HCT116 (cell line): ENCODE data around the gene POLR2I.

Source experiments
- ELF1 ChIP-seq: IDR thresholded peaks from 2 replicates; pipeline ENCODE4 v1.6.1; 2012; ENCODE audit warnings: low read depth, borderline replicate concordance
- EZH2 ChIP-seq: fragments of 200-600 bp; sonication (generic); IDR thresholded peaks from 2 replicates; pipeline ENCODE4 v1.6.1; 2017; ENCODE audit warnings: antibody characterized with exemption, mixed run types
- EZH2phosphoT487 ChIP-seq: fragments of 200-600 bp; IDR thresholded peaks from 2 replicates; pipeline ENCODE4 v1.6.1; 2018; ENCODE audit warnings: antibody characterized with exemption, borderline replicate concordance
- JUND ChIP-seq: IDR thresholded peaks from 2 replicates; pipeline ENCODE4 v1.6.1; 2012
- MAX ChIP-seq: IDR thresholded peaks from 2 replicates; pipeline ENCODE4 v1.6.1; 2012
- POLR2A ChIP-seq: IDR thresholded peaks from 2 replicates; pipeline ENCODE4 v1.7.0; 2011; ENCODE audit warnings: borderline replicate concordance; ENCODE audit not compliant: insufficient read depth, insufficient read length; ENCODE audit errors: extremely low read depth
- POLR2AphosphoS5 ChIP-seq: IDR thresholded peaks from 2 replicates; pipeline ENCODE4 v1.6.1; 2011; ENCODE audit warnings: mild to moderate bottlenecking, low read depth, low read length, moderate library complexity
- REST ChIP-seq: IDR thresholded peaks from 2 replicates; pipeline ENCODE4 v1.6.1; 2012; ENCODE audit warnings: low read depth
- SIN3A ChIP-seq: IDR thresholded peaks from 2 replicates; pipeline ENCODE4 v1.6.1; 2012; ENCODE audit warnings: low read depth
- SP1 ChIP-seq: IDR thresholded peaks from 2 replicates; pipeline ENCODE4 v1.6.1; 2012; ENCODE audit warnings: low read depth
- TCF7L2 ChIP-seq: IDR thresholded peaks from 2 replicates; pipeline ENCODE4 v1.7.0; 2011; ENCODE audit warnings: borderline replicate concordance, inconsistent platforms; ENCODE audit not compliant: insufficient read depth, insufficient read length; ENCODE audit errors: extremely low read depth
- ZNF274 ChIP-seq: fragments of 200-500 bp; sonication (Bioruptor generic); IDR thresholded peaks from 2 replicates; pipeline ENCODE4 v1.6.1; 2014; ENCODE audit warnings: mild to moderate bottlenecking, low read depth, low read length, inconsistent platforms
- TF ChIP-seq, protein P1 (sequence below), 3 experiments: fragments of 200-600 bp in 1 of 3; sonication (generic) in 1 of 3; IDR thresholded peaks in 2 of 3; conservative IDR thresholded peaks in 1 of 3; 2 replicates each; pipeline ENCODE4 v1.5.1; 2012 to 2017; ENCODE audit warnings: low read depth in 2 of 3, low read length in 2 of 3, antibody characterized with exemption in 1 of 3, borderline replicate concordance in 1 of 3, control low read depth in 1 of 3, mild to moderate bottlenecking in 1 of 3, mixed read lengths in 1 of 3, mixed run types in 1 of 3, moderate library complexity in 1 of 3; ENCODE audit not compliant: insufficient read depth in 1 of 3
- TF ChIP-seq, protein P2 (sequence below): IDR thresholded peaks from 2 replicates; pipeline ENCODE4 v1.6.1; 2012

DNA sequence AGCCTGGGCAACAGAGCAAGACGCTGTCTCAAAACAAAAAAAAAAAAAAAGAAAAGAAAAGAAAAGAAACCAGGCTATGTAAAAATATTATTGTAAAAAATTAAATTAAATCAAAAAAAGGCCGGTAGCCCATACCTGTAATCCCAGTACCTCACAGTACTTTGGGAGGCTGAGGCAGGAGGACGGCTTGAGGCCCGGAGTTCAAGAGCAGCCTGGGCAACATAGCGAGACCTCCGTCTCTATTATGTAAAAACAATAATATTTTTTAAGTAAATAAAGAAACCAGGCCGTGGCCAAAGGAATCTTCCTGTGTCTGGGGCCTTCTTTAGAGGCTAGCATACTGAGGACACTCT is 24.4 kb upstream of the POLR2I start:
- TF ChIP-seq, protein P1, sequence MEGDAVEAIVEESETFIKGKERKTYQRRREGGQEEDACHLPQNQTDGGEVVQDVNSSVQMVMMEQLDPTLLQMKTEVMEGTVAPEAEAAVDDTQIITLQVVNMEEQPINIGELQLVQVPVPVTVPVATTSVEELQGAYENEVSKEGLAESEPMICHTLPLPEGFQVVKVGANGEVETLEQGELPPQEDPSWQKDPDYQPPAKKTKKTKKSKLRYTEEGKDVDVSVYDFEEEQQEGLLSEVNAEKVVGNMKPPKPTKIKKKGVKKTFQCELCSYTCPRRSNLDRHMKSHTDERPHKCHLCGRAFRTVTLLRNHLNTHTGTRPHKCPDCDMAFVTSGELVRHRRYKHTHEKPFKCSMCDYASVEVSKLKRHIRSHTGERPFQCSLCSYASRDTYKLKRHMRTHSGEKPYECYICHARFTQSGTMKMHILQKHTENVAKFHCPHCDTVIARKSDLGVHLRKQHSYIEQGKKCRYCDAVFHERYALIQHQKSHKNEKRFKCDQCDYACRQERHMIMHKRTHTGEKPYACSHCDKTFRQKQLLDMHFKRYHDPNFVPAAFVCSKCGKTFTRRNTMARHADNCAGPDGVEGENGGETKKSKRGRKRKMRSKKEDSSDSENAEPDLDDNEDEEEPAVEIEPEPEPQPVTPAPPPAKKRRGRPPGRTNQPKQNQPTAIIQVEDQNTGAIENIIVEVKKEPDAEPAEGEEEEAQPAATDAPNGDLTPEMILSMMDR (IDR thresholded peaks at IDR 0.05 in 2 of 3, conservative IDR thresholded peaks at IDR 0.05 in 1 of 3; ENCODE audit: borderline replicate concordance in 1 of 3, insufficient read depth in 1 of 3, low read depth in 2 of 3, low read length in 2 of 3), result no peak
- TF ChIP-seq, protein P2, sequence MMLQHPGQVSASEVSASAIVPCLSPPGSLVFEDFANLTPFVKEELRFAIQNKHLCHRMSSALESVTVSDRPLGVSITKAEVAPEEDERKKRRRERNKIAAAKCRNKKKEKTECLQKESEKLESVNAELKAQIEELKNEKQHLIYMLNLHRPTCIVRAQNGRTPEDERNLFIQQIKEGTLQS, result no peak
- TF ChIP-seq EZH2 (no peak), POLR2AphosphoS5 (no peak), POLR2A (no peak), JUND (no peak), ZNF274 (no peak), SIN3A (0 out of 2 replicates have a peak, but pooled peaks have one; percentile 9), MAX (no peak), EZH2phosphoT487 (no peak), ELF1 (no peak), TCF7L2 (no peak), REST (no peak), SP1 (no peak)
